Gastroesophageal sphincter (tissue), 4 donors: ENCODE results near the gene AREG. TPM values are rescaled to one million over a fixed set of nuclear protein-coding genes. Genes with fewer than 3 reads are reported as not detected.
A peak's percentile ranks its signal among the peaks of the same experiment; 100 is the strongest.
"Not testable (repeated sequence)": the region's sequence is repeated elsewhere in the genome, so short reads cannot be mapped to it uniquely, and the experiment has no call there.

Source experiments
- ATAC-seq: fragments of 150-250 bp; one replicate; pipeline ENCODE4 v1.9.1; 2016; ENCODE audit warnings: mild to moderate bottlenecking, moderate library complexity
- H3K27ac ChIP-seq, 4 donors: fragments of 200-600 bp; sonication (generic) in 3 of 4; 1 replicate in 3 of 4; 2 replicates in 1 of 4; pipeline ENCODE4 v1.5.1; 2016 to 2019
- H3K27me3 ChIP-seq: fragments of 200-600 bp; sonication (generic); one replicate; pipeline ENCODE4 v1.5.1; 2019
- H3K36me3 ChIP-seq, 2 donors: fragments of 200-600 bp; sonication (generic); one replicate each; pipeline ENCODE4 v1.5.1; 2019; ENCODE audit warnings: control low read depth in 1 of 2
- H3K4me1 ChIP-seq, 3 donors: fragments of 200-600 bp; sonication (generic); 1 replicate in 2 of 3; 2 replicates in 1 of 3; pipeline ENCODE4 v1.5.1; 2016 to 2019; ENCODE audit warnings: control low read depth in 2 of 3
- H3K4me3 ChIP-seq, 2 donors: fragments of 200-600 bp; sonication (generic); one replicate each; pipeline ENCODE4 v1.5.1; 2019; ENCODE audit warnings: mild to moderate bottlenecking in 1 of 2, moderate library complexity in 1 of 2
- H3K9me3 ChIP-seq, 3 donors: fragments of 200-600 bp; sonication (generic); one replicate each; pipeline ENCODE4 v1.5.1; 2017 to 2019; ENCODE audit warnings: control low read depth in 2 of 3
- EP300 ChIP-seq: sonication (generic); formaldehyde crosslinking; IDR thresholded peaks from one replicate; pipeline ENCODE4 v1.6.1; 2017; ENCODE audit warnings: antibody characterized with exemption, mild to moderate bottlenecking
- POLR2A ChIP-seq, 2 donors: fragments of 450-650 bp; IDR thresholded peaks; one replicate each; pipeline ENCODE4 v1.6.1; 2017; ENCODE audit warnings: antibody characterized with exemption in 2 of 2, mild to moderate bottlenecking in 2 of 2, moderate library complexity in 1 of 2
- POLR2AphosphoS5 ChIP-seq: sonication (generic); formaldehyde crosslinking; IDR thresholded peaks from one replicate; pipeline ENCODE4 v1.6.1; 2017; ENCODE audit warnings: antibody characterized with exemption
- WGBS, 2 donors: methylation state at CpG; one replicate each; pipeline ENCODE4 v1.1.5; 2018; ENCODE audit warnings: low coverage in 1 of 2; 5-methylcytosine and 5-hydroxymethylcytosine counted together
- total RNA-seq, 4 donors: library from RNA; depleted of rRNA; stranded (reverse); fragments of >200 nt; gene quantifications; one replicate each; pipeline ENCODE4 v1.1.0, GENCODE V29; 2016
- TF ChIP-seq, protein P1 (sequence below), 4 experiments: fragments of 200-600 bp in 2 of 4; fragments of 450-650 bp in 2 of 4; sonication (generic) in 1 of 4; IDR thresholded peaks; one replicate each; pipeline ENCODE4 v1.5.1; 2017 to 2019; ENCODE audit warnings: antibody characterized with exemption in 4 of 4, mild to moderate bottlenecking in 2 of 4, moderate library complexity in 2 of 4

The AREG gene, protein sequence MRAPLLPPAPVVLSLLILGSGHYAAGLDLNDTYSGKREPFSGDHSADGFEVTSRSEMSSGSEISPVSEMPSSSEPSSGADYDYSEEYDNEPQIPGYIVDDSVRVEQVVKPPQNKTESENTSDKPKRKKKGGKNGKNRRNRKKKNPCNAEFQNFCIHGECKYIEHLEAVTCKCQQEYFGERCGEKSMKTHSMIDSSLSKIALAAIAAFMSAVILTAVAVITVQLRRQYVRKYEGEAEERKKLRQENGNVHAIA
- total RNA-seq: 1 to 10 TPM; 2.2 to 7.3 (median 3.4) TPM

DNA sequence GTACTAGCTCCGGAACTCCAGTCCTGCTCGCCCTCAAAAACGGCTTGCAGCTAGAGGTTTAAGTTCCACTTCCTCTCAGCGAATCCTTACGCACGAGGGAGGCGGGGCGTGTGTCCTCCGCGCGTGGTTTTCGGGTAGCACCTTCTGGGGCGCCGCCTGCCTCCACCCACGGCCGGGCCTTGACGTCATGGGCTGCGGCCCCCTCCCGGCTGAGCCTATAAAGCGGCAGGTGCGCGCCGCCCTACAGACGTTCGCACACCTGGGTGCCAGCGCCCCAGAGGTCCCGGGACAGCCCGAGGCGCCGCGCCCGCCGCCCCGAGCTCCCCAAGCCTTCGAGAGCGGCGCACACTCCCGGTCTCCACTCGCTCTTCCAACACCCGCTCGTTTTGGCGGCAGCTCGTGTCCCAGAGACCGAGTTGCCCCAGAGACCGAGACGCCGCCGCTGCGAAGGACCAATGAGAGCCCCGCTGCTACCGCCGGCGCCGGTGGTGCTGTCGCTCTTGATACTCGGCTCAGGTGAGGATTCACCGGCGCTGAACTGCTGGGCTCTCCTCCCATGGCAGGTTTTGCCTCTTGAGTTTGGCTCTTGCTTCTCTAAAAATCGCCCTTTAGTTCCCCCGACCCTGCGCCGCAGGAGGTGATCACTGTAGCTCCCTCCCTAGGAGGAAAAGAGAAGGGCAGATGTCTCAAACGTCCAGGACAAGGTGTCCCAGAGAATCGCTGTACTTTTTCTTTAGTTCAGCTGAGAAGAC is at the start of gene AREG:
AREG (plus strand) TSS at position 246 of the 752 bp plus-strand sequence; CDS start at position 456, 210 bp downstream.
- ATAC-seq: peak; percentile 89
- Histone ChIP-seq H3K27me3 (no peaks in the 10 kb centered on the region), H3K4me1 (peaks cover 0 to 12% (median 0%) of the 10 kb centered on the region in 3 donors), H3K27ac (peak within 1 kb of the TSS; percentile 72 to 89 (median 84)), H3K36me3 (no peaks in the 10 kb centered on the region), H3K9me3 (no peaks in the 10 kb centered on the region), H3K4me3 (peak within 1 kb of the TSS; percentile 67 to 72)
- WGBS, 2 donors: 1 to 2% methylated on average over 5 to 25 of the region's 64 CpGs
- TF ChIP-seq EP300 (no peak), POLR2A (IDR thresholded peaks at IDR 0.05) (peak; percentile 68 to 77), POLR2AphosphoS5 (peak; percentile 53)
- TF ChIP-seq, protein P1, sequence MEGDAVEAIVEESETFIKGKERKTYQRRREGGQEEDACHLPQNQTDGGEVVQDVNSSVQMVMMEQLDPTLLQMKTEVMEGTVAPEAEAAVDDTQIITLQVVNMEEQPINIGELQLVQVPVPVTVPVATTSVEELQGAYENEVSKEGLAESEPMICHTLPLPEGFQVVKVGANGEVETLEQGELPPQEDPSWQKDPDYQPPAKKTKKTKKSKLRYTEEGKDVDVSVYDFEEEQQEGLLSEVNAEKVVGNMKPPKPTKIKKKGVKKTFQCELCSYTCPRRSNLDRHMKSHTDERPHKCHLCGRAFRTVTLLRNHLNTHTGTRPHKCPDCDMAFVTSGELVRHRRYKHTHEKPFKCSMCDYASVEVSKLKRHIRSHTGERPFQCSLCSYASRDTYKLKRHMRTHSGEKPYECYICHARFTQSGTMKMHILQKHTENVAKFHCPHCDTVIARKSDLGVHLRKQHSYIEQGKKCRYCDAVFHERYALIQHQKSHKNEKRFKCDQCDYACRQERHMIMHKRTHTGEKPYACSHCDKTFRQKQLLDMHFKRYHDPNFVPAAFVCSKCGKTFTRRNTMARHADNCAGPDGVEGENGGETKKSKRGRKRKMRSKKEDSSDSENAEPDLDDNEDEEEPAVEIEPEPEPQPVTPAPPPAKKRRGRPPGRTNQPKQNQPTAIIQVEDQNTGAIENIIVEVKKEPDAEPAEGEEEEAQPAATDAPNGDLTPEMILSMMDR (IDR thresholded peaks at IDR 0.05): peak; percentile 18 to 65 (median 56)

DNA sequence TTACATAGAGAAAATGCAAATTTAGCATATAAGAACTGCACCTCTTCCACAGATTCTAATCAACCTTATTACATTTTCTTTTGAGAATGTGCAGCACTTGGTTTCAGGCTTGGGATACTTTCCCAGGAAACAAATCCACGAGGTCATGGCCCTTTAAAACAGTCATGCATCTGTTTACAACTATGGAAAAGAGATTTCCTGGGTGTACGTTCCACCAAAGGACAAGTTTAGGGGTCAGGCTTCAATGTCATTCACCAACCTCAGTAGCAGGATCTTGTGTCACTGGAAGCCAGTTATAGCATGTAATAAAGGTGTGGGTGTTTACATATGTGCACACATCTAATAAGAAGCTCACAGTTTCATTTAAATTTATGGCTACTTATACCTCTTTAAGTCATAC is 49.3 kb upstream of the AREG start:
- WGBS, 2 donors: 11 to 14% methylated on average over 2 of the region's 2 CpGs
- Histone ChIP-seq H3K9me3 (no peaks in the 10 kb centered on the region), H3K4me3 (no peak overlapping the region), H3K36me3 (no peaks in the 10 kb centered on the region), H3K27me3 (no peaks in the 10 kb centered on the region), H3K4me1 (peaks cover 0 to 5% (median 0%) of the 10 kb centered on the region in 3 donors), H3K27ac (no peak overlapping the region)
- no peak for ATAC-seq
- TF ChIP-seq POLR2A (IDR thresholded peaks at IDR 0.05): no peak
- TF ChIP-seq, protein P1 (IDR thresholded peaks at IDR 0.05): no peak
- no peak for TF ChIP-seq POLR2AphosphoS5
- TF ChIP-seq EP300: no peak

DNA sequence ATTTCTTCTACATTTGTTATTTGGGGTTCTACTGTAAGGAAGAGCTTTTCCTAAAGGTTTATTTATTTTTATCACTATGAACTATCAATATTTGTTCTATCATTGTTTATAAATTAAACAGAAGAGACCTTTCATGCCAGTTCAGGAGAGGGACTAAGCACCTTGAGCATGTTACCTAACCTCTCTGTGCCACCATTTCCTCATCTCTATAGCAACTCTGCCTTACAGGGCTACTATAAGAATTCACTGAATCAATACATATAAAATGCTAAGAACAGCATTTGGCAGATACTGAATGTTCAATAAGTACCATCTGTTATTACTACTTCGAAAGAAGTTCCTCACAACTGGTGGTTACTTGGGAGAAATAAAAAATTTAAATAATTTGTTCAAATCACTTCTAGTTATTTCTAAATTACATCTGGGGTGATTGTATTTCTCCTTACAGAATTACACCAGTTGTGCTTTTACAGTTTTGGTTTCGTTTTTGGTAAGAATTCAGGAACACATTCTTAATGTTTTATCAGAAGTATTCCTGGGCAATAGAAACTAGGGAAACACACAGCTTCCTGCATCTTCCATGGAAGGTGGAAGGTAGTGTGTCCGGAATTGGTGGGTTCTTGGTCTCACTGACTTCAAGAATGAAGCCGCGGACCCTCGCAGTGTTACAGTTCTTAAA is 47.0 kb upstream of the AREG start:
- Histone ChIP-seq H3K4me3 (peak overlapping the region; percentile 19 to 31), H3K36me3 (no peaks in the 10 kb centered on the region)
- no peak for ATAC-seq

DNA sequence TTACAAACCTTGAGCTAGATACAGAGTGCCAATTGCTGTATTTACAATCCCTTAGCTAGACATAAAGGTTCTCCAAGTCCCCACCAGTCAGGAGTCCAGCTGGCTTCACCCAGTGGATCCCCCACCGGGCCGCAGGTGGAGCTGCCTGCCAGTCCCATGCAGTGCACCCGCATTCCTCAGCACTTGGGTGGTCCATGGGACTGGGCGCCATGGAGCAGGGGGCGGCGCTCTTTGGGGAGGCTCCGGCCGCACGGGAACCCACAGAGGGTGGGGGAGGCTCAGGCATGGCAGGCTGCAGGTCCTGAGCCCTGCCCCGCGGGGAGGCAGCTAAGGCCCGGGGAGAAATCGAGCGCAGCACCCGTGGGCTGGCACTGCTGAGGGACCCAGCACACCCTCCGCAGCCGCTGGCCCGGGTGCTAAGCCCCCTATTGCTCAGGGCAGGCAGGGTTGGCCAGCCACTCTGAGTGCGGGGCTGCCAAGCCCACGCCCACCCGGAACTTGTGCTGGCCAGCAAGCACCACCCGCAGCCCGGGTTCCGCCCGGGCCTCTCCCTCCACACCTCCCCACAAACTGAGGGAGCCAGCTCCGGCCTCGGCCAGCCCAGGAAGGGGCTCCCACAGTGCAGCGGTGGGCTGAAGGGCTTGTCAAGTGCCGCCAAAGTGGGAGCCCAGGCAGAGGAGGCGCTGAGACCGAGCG is 45.9 kb upstream of the AREG start:
- not testable (repeated sequence) for H3K27me3 ChIP-seq, H3K4me3 ChIP-seq, ATAC-seq, H3K36me3 ChIP-seq, H3K4me1 ChIP-seq, H3K27ac ChIP-seq, H3K9me3 ChIP-seq
- 100% methylated on average over 1 of the region's 32 CpGs; no CpG with 5 or more reads in 1 of the 2 donors for WGBS, 2 donors

More for the DNA sequence above, 47.0 kb upstream of the AREG start:
- no peak for TF ChIP-seq EP300
- TF ChIP-seq POLR2AphosphoS5: no peak
- TF ChIP-seq, protein P1 (IDR thresholded peaks at IDR 0.05): no peak
- no peak for TF ChIP-seq POLR2A (IDR thresholded peaks at IDR 0.05)
- 54 to 74% methylated on average over 5 to 6 of the region's 6 CpGs for WGBS, 2 donors
- Histone ChIP-seq H3K4me1 (peaks cover 0 to 5% (median 0%) of the 10 kb centered on the region in 3 donors), H3K27me3 (no peaks in the 10 kb centered on the region), H3K27ac (no peak overlapping the region), H3K9me3 (no peaks in the 10 kb centered on the region)

DNA sequence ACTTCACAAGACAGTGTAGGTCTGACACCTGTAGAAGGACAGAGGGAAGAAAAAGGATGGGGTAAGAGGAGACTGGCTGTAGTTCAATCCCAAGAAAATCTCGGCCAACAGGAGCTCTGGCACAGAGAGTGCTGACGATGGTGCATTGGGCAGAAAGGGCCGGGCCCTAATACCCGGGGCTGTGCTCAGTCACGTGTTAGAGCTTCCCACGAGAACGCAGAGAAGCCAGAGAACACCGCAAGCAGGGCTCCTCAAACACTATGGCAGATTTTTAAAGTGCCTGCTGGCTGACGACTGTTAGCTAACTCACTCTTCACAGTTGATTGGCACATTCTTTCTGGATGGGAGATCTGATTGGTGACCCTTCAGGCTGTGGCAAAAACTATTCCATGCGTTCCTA is 44.5 kb upstream of the AREG start:
- H3K9me3 ChIP-seq: no peaks in the 10 kb centered on the region
- peaks cover 0 to 3% (median 0%) of the 10 kb centered on the region in 3 donors for H3K4me1 ChIP-seq
- no peaks in the 10 kb centered on the region for H3K27me3 ChIP-seq
- no peak overlapping the region for H3K4me3 ChIP-seq
- TF ChIP-seq POLR2AphosphoS5 (no peak), EP300 (no peak), POLR2A (IDR thresholded peaks at IDR 0.05) (no peak)
- TF ChIP-seq, protein P1 (IDR thresholded peaks at IDR 0.05): no peak
- no peak overlapping the region for H3K27ac ChIP-seq
- H3K36me3 ChIP-seq: no peaks in the 10 kb centered on the region
- WGBS, 2 donors: 79 to 86% methylated on average over 10 of the region's 10 CpGs
- ATAC-seq: no peak
